IMR-90 (cell line): ENCODE results near the gene TYMS. TPM values are rescaled to one million over a fixed set of nuclear protein-coding genes. Genes with fewer than 3 reads are reported as not detected.

Experiments
- ATAC-seq: fragments of 200-7000 bp; cut with Tn5 transposase; 2 replicates; pipeline ENCODE4 v1.9.1; 2020; ENCODE audit warnings: low read depth, mild to moderate bottlenecking, moderate library complexity
- BruUV-seq: library from RNA; stranded (reverse); fragments of 400-500 nt; replicated peaks from 2 replicates; lab custom pipeline; 2021; lab: Mats Ljungman, UMichigan
- CTCF ChIA-PET: fragments of 300-600 bp; formaldehyde crosslinking; extraction: SDS; loops from one replicate; lab custom pipeline; 2021; ENCODE audit warnings: antibody characterized with exemption; lab: Yijun Ruan, JAX
- POLR2A ChIA-PET: fragments of 300-600 bp; sonication (Branson Sonifier 250); formaldehyde crosslinking; loops from one replicate; lab custom pipeline; 2022; ENCODE audit warnings: antibody characterized with exemption; ENCODE audit not compliant: unreplicated experiment; lab: Charles Lee
- DNase-seq: peaks from one replicate; pipeline ENCODE4 v3.0.0; 2013
- H2AFZ ChIP-seq: replicated peaks from 2 replicates; pipeline ENCODE3; 2013; ENCODE audit warnings: low read length, mild to moderate bottlenecking; ENCODE audit not compliant: poor library complexity
- H2AK5ac ChIP-seq: 2 replicates; pipeline ENCODE4 v1.6.1; 2013; ENCODE audit warnings: low read depth, low read length, inconsistent platforms
- H2AK9ac ChIP-seq: replicated peaks from 2 replicates; pipeline ENCODE3; 2013; ENCODE audit warnings: mild to moderate bottlenecking, low read depth, low read length, moderate library complexity; ENCODE audit not compliant: poor library complexity
- H2BK120ac ChIP-seq: 2 replicates; pipeline ENCODE4 v1.6.1; 2013; ENCODE audit warnings: low read depth, low read length, inconsistent platforms
- H2BK15ac ChIP-seq: 3 replicates; pipeline ENCODE4 v1.6.1; 2013; ENCODE audit warnings: low read depth, low read length, inconsistent platforms
- H2BK20ac ChIP-seq: 2 replicates; pipeline ENCODE4 v1.6.1; 2013; ENCODE audit warnings: low read depth, mild to moderate bottlenecking, inconsistent platforms, low read length, moderate library complexity
- H2BK5ac ChIP-seq: 2 replicates; pipeline ENCODE4 v1.6.1; 2013; ENCODE audit warnings: mild to moderate bottlenecking, low read depth, low read length, inconsistent platforms; ENCODE audit not compliant: poor library complexity, severe bottlenecking
- H3K14ac ChIP-seq: replicated peaks from 2 replicates; pipeline ENCODE4 v1.6.1; 2013; ENCODE audit warnings: low read depth, low read length, inconsistent platforms
- H3K18ac ChIP-seq: 2 replicates; pipeline ENCODE4 v1.6.1; 2013; ENCODE audit warnings: low read depth, low read length, control low read depth
- H3K23ac ChIP-seq: 2 replicates; pipeline ENCODE4 v1.6.1; 2013; ENCODE audit warnings: low read depth, low read length, inconsistent platforms
- H3K27ac ChIP-seq: 2 replicates; pipeline ENCODE4 v1.5.1; 2013; ENCODE audit warnings: mild to moderate bottlenecking, control low read depth, low read length; ENCODE audit not compliant: insufficient read depth
- H3K27me3 ChIP-seq: 2 replicates; pipeline ENCODE4 v1.6.1; 2013; ENCODE audit warnings: low read length; ENCODE audit not compliant: control insufficient read depth, insufficient read depth
- H3K36me3 ChIP-seq: 2 replicates; pipeline ENCODE4 v1.6.1; 2013; ENCODE audit warnings: low read length, mixed read lengths; ENCODE audit not compliant: control insufficient read depth, insufficient read depth
- H3K4ac ChIP-seq: 2 replicates; pipeline ENCODE4 v1.6.1; 2013; ENCODE audit warnings: low read depth, low read length, inconsistent platforms
- H3K4me1 ChIP-seq: 2 replicates; pipeline ENCODE4 v1.6.1; 2013; ENCODE audit warnings: low read length, mixed read lengths; ENCODE audit not compliant: control insufficient read depth, insufficient read depth
- H3K4me2 ChIP-seq: 2 replicates; pipeline ENCODE4 v1.6.1; 2013; ENCODE audit warnings: low read depth, mild to moderate bottlenecking, control low read depth, low read length, moderate library complexity
- H3K4me3 ChIP-seq: 2 replicates; pipeline ENCODE4 v1.5.1; 2013; ENCODE audit warnings: low read depth, mild to moderate bottlenecking, control low read depth, low read length, moderate library complexity; ENCODE audit not compliant: insufficient read depth
- H3K56ac ChIP-seq: 2 replicates; pipeline ENCODE4 v1.6.1; 2013; ENCODE audit warnings: low read length, inconsistent platforms; ENCODE audit not compliant: insufficient read depth; ENCODE audit errors: extremely low read depth
- H3K79me1 ChIP-seq, 2 experiments: 2 replicates each; pipeline ENCODE4 v1.6.1; 2013; ENCODE audit warnings: low read length in 2 of 2, inconsistent platforms in 1 of 2, low read depth in 1 of 2
- H3K9ac ChIP-seq: 2 replicates; pipeline ENCODE4 v1.6.1; 2013; ENCODE audit warnings: low read depth, low read length, control low read depth
- H3K9me1 ChIP-seq: 2 replicates; pipeline ENCODE4 v1.6.1; 2013; ENCODE audit warnings: low read length, inconsistent platforms; ENCODE audit not compliant: insufficient read depth
- H3K9me3 ChIP-seq: 2 replicates; pipeline ENCODE4 v1.6.1; 2013; ENCODE audit warnings: low read length; ENCODE audit not compliant: control insufficient read depth, insufficient read depth
- H4K20me1 ChIP-seq: 2 replicates; pipeline ENCODE4 v1.6.1; 2013; ENCODE audit warnings: low read length, inconsistent platforms; ENCODE audit not compliant: insufficient read depth
- H4K5ac ChIP-seq: 2 replicates; pipeline ENCODE4 v1.6.1; 2013; ENCODE audit warnings: mild to moderate bottlenecking, low read depth, low read length, control low read depth
- H4K8ac ChIP-seq, 2 experiments: 2 replicates each; pipeline ENCODE4 v1.6.1; 2013; ENCODE audit warnings: low read depth in 2 of 2, low read length in 2 of 2, control low read depth in 1 of 2, inconsistent platforms in 1 of 2
- H4K91ac ChIP-seq: 2 replicates; pipeline ENCODE4 v1.6.1; 2013; ENCODE audit warnings: low read depth, low read length, inconsistent platforms; ENCODE audit not compliant: insufficient read depth
- BHLHE40 ChIP-seq: fragments of 150-350 bp; IDR thresholded peaks from 2 replicates; pipeline ENCODE4 v1.6.1; 2016; ENCODE audit warnings: mild to moderate bottlenecking, low read depth, low read length
- CEBPB ChIP-seq: IDR thresholded peaks from 2 replicates; pipeline ENCODE4 v1.6.1; 2012; ENCODE audit warnings: low read depth, low read length, improper control_type of control experiment
- CHD1 ChIP-seq: IDR thresholded peaks from 2 replicates; pipeline ENCODE4 v1.6.1; 2012; ENCODE audit warnings: low read depth, low read length, improper control_type of control experiment
- FOS ChIP-seq: fragments of 150-350 bp; IDR thresholded peaks from 2 replicates; pipeline ENCODE4 v1.6.1; 2016; ENCODE audit warnings: low read depth, low read length
- MAFK ChIP-seq: IDR thresholded peaks from 2 replicates; pipeline ENCODE4 v1.6.1; 2012; ENCODE audit warnings: low read depth, low read length, improper control_type of control experiment
- MAZ ChIP-seq: IDR thresholded peaks from 2 replicates; pipeline ENCODE4 v1.6.1; 2012; ENCODE audit warnings: low read depth, mild to moderate bottlenecking, low read length, improper control_type of control experiment, moderate library complexity, borderline replicate concordance
- MXI1 ChIP-seq: IDR thresholded peaks from 2 replicates; pipeline ENCODE4 v1.6.1; 2012; ENCODE audit warnings: low read depth, mild to moderate bottlenecking, low read length, moderate library complexity, borderline replicate concordance
- NFE2L2 ChIP-seq: fragments of 150-350 bp; IDR thresholded peaks from 2 replicates; pipeline ENCODE4 v1.6.1; 2016; ENCODE audit warnings: low read depth, mild to moderate bottlenecking, low read length
- POLR2A ChIP-seq: IDR thresholded peaks from 2 replicates; pipeline ENCODE4 v1.6.1; 2012; ENCODE audit warnings: mild to moderate bottlenecking, low read depth, low read length
- RAD21 ChIP-seq: IDR thresholded peaks from 2 replicates; pipeline ENCODE4 v1.6.1; 2012; ENCODE audit warnings: low read length, improper control_type of control experiment
- RCOR1 ChIP-seq: IDR thresholded peaks from 2 replicates; pipeline ENCODE4 v1.6.1; 2012; ENCODE audit warnings: mild to moderate bottlenecking, low read length, improper control_type of control experiment; ENCODE audit not compliant: insufficient replicate concordance
- RFX5 ChIP-seq: IDR thresholded peaks from 2 replicates; pipeline ENCODE4 v1.8.0; 2012; ENCODE audit warnings: low read depth, mild to moderate bottlenecking, low read length, moderate library complexity
- SMC3 ChIP-seq: fragments of 150-350 bp; IDR thresholded peaks from 2 replicates; pipeline ENCODE4 v1.6.1; 2016; ENCODE audit warnings: low read depth, mild to moderate bottlenecking, antibody characterized with exemption, low read length, moderate library complexity
- WGBS, 2 experiments: methylation state at CpG; one replicate each; pipeline versions ENCODE4 v1.1.5 to v1.1.7; 2013; ENCODE audit warnings: missing lambda C conversion rate in 2 of 2; ENCODE audit not compliant: insufficient read length in 1 of 2; ENCODE audit errors: extremely low coverage in 2 of 2; 5-methylcytosine and 5-hydroxymethylcytosine counted together
- dilution Hi-C: fragments of 300-500 bp; cut with HindIII; formaldehyde crosslinking; loops from one replicate; pipeline ENCODE4 v1.14.3; 2018; ENCODE audit warnings: low sequenced_read_pairs; ENCODE audit not compliant: unreplicated experiment
- in situ Hi-C: fragments of 300-500 bp; cut with MboI; formaldehyde crosslinking; loops from 3 replicates; pipeline ENCODE4 v1.14.3; 2019; ENCODE audit warnings: low sequenced_read_pairs, inconsistent platforms, mixed read lengths
- intact Hi-C: fragments of 100-400 bp; cut with micrococcal nuclease; formaldehyde crosslinking; loops from 2 replicates; pipeline ENCODE4 v1.10.0; 2022
- polyA plus RNA-seq, 3 experiments: library from polyadenylated mRNA; depleted of rRNA; stranded (reverse); fragments of >200 nt; gene quantifications; 2 replicates each; pipeline ENCODE4 v1.2.3, GENCODE V29; 2012; ENCODE audit warnings: low replicate concordance in 1 of 3
- total RNA-seq: library from RNA; depleted of rRNA; stranded (reverse); fragments of >200 nt; gene quantifications from 2 replicates; pipeline ENCODE4 v1.2.3, GENCODE V29; 2012
- TF ChIP-seq, protein P1 (sequence below): fragments of 150-350 bp; IDR thresholded peaks from 2 replicates; pipeline ENCODE4 v1.6.1; 2016; ENCODE audit warnings: low read depth, mild to moderate bottlenecking, low read length, moderate library complexity, borderline replicate concordance
- TF ChIP-seq, protein P2 (sequence below): conservative IDR thresholded peaks from 2 replicates; pipeline ENCODE4 v1.5.1; 2012; ENCODE audit warnings: mild to moderate bottlenecking, low read depth, low read length, improper control_type of control experiment
- TF ChIP-seq, protein P3 (sequence below): fragments of 150-350 bp; IDR thresholded peaks from 2 replicates; pipeline ENCODE4 v1.6.1; 2017; ENCODE audit warnings: mild to moderate bottlenecking, antibody characterized with exemption, low read length, low read depth

TYMS gene
- total and polyA plus RNA-seq, 2 of the 4 experiments (the other 2 are of a cell fraction) = 28.3 to 92.2 TPM

DNA sequence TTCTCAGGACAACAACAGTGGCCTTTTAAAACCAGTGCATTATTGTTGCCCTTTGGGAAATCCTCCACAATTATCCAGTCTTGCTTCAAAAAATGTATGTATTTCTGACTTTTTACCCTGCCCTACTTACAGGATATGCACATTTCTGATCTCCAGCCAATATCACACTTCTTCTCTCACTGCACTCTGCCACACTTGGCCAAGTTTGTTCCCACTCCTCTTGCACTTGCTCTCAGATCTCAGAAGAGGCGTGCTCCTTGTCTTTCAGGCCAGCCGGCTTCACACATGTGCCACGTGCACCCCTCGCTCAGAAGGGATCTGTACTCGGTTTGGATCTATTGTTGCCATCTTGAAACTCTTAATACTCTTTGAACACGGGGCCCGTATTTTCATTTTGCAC is 45.3 kb upstream of the TYMS start:
- Histone ChIP-seq H3K23ac (no peak overlapping the region), H3K36me3 (no peaks in the 10 kb centered on the region), H3K18ac (no peak overlapping the region), H2AFZ (no peak overlapping the region), H3K79me1 (no peaks in the 10 kb centered on the region), H2AK5ac (no peak overlapping the region), H4K20me1 (no peaks in the 10 kb centered on the region), H2BK120ac (no peak overlapping the region), H3K27me3 (peaks cover 34% of the 10 kb centered on the region), H3K4ac (no peak overlapping the region), H3K27ac (no peak overlapping the region), H2BK5ac (no peak overlapping the region), H3K4me3 (no peak overlapping the region), H2BK20ac (no peak overlapping the region), H3K14ac (no peak overlapping the region), H4K8ac (no peak overlapping the region), H2BK15ac (no peak overlapping the region), H4K5ac (no peak overlapping the region), H3K9me3 (no peaks in the 10 kb centered on the region), H3K9me1 (no peaks in the 10 kb centered on the region), H3K56ac (no peak overlapping the region), H3K4me2 (no peak overlapping the region), H3K4me1 (no peaks in the 10 kb centered on the region), H2AK9ac (no peak overlapping the region), H3K9ac (no peak overlapping the region), H4K91ac (no peak overlapping the region)
- ChIA-PET POLR2A (no interaction called here), CTCF (interaction anchor here (1.2 kb wide), 1 partner anchor 12 kb away, joined by 5 read pairs; no protein-coding TSS in a partner anchor)
- ATAC-seq (no peak), DNase-seq (no peak)
- in situ Hi-C loops = no loop called here
- WGBS, 2 experiments = 26% methylated on average over 3 of the region's 7 CpGs; no CpG with 5 or more reads in 1 of the 2 experiments
- intact Hi-C loops = loop anchor here (10.0 kb wide), 1 partner anchor 217 kb away; no protein-coding TSS in a partner anchor
- no peak for TF ChIP-seq CHD1
- TF ChIP-seq, protein P1, sequence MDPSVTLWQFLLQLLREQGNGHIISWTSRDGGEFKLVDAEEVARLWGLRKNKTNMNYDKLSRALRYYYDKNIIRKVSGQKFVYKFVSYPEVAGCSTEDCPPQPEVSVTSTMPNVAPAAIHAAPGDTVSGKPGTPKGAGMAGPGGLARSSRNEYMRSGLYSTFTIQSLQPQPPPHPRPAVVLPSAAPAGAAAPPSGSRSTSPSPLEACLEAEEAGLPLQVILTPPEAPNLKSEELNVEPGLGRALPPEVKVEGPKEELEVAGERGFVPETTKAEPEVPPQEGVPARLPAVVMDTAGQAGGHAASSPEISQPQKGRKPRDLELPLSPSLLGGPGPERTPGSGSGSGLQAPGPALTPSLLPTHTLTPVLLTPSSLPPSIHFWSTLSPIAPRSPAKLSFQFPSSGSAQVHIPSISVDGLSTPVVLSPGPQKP = no peak
- no peak for TF ChIP-seq SMC3
- TF ChIP-seq FOS = no peak
- TF ChIP-seq CEBPB = no peak
- TF ChIP-seq MXI1 = no peak
- TF ChIP-seq NFE2L2 = no peak
- TF ChIP-seq RAD21 = no peak
- no peak for TF ChIP-seq RCOR1
- TF ChIP-seq BHLHE40 = no peak
- TF ChIP-seq MAFK = no peak
- no peak for TF ChIP-seq RFX5
- TF ChIP-seq, protein P2, sequence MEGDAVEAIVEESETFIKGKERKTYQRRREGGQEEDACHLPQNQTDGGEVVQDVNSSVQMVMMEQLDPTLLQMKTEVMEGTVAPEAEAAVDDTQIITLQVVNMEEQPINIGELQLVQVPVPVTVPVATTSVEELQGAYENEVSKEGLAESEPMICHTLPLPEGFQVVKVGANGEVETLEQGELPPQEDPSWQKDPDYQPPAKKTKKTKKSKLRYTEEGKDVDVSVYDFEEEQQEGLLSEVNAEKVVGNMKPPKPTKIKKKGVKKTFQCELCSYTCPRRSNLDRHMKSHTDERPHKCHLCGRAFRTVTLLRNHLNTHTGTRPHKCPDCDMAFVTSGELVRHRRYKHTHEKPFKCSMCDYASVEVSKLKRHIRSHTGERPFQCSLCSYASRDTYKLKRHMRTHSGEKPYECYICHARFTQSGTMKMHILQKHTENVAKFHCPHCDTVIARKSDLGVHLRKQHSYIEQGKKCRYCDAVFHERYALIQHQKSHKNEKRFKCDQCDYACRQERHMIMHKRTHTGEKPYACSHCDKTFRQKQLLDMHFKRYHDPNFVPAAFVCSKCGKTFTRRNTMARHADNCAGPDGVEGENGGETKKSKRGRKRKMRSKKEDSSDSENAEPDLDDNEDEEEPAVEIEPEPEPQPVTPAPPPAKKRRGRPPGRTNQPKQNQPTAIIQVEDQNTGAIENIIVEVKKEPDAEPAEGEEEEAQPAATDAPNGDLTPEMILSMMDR = no peak
- TF ChIP-seq, protein P3, sequence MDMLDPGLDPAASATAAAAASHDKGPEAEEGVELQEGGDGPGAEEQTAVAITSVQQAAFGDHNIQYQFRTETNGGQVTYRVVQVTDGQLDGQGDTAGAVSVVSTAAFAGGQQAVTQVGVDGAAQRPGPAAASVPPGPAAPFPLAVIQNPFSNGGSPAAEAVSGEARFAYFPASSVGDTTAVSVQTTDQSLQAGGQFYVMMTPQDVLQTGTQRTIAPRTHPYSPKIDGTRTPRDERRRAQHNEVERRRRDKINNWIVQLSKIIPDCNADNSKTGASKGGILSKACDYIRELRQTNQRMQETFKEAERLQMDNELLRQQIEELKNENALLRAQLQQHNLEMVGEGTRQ = no peak
- no peak for TF ChIP-seq MAZ
- TF ChIP-seq POLR2A = no peak
- dilution Hi-C loops = no loop called here
- BruUV-seq = no TSS peak
